Astrocyte (in vitro differentiated cells and primary cell): ENCODE data around the gene TMEM270. TPM values are rescaled to one million over a fixed set of nuclear protein-coding genes. Genes with fewer than 3 reads are reported as not detected.

Experiments used
- DNase-seq: peaks from one replicate; pipeline ENCODE4 v3.0.0-alpha.2; 2010; ENCODE audit warnings: low read depth
- FAIRE-seq: peaks from 2 replicates; lab custom pipeline; 2011; peaks lifted over from hg19 to GRCh38; lab: Jason Lieb, UNC
- H2AFZ ChIP-seq: 2 replicates; pipeline ENCODE4 v1.6.0; 2012; ENCODE audit warnings: low read depth, low read length, inconsistent platforms
- H3K27ac ChIP-seq: 2 replicates; pipeline ENCODE4 v1.5.1; 2011; ENCODE audit warnings: low read depth, low read length, inconsistent platforms
- H3K27me3 ChIP-seq: 2 replicates; pipeline ENCODE4 v1.6.0; 2011; ENCODE audit warnings: low read length, inconsistent platforms; ENCODE audit not compliant: insufficient read depth
- H3K36me3 ChIP-seq: 2 replicates; pipeline ENCODE4 v1.5.1; 2011; ENCODE audit warnings: low read length, inconsistent platforms; ENCODE audit not compliant: insufficient read depth
- H3K4me1 ChIP-seq: 2 replicates; pipeline ENCODE4 v1.5.1; 2011; ENCODE audit warnings: low read length, inconsistent platforms; ENCODE audit not compliant: insufficient read depth
- H3K4me2 ChIP-seq: 2 replicates; pipeline ENCODE4 v1.6.0; 2012; ENCODE audit warnings: low read length, inconsistent platforms
- H3K4me3 ChIP-seq: 2 replicates; pipeline ENCODE4 v1.5.1; 2011; ENCODE audit warnings: low read depth, mild to moderate bottlenecking, low read length, inconsistent platforms; ENCODE audit not compliant: insufficient read depth
- H3K79me2 ChIP-seq: 2 replicates; pipeline ENCODE4 v1.6.0; 2012; ENCODE audit warnings: mild to moderate bottlenecking, low read length, inconsistent platforms; ENCODE audit not compliant: insufficient read depth
- H3K9ac ChIP-seq: 2 replicates; pipeline ENCODE4 v1.6.0; 2012; ENCODE audit warnings: mild to moderate bottlenecking, low read length, inconsistent platforms
- H3K9me3 ChIP-seq: 2 replicates; pipeline ENCODE4 v1.5.1; 2012; ENCODE audit warnings: low read depth, mild to moderate bottlenecking, low read length, inconsistent platforms; ENCODE audit not compliant: insufficient read depth
- H4K20me1 ChIP-seq: 2 replicates; pipeline ENCODE4 v1.6.0; 2012; ENCODE audit warnings: low read length, inconsistent platforms; ENCODE audit not compliant: insufficient read depth
- H3K27ac Mint-ChIP-seq: one replicate; pipeline ENCODE4 v1.8.0; 2021; ENCODE audit warnings: mild to moderate bottlenecking, mixed read lengths; ENCODE audit not compliant: unreplicated experiment
- H3K27me3 Mint-ChIP-seq: one replicate; pipeline ENCODE4 v1.8.0; 2021; ENCODE audit warnings: low read depth, mixed read lengths; ENCODE audit not compliant: unreplicated experiment
- H3K36me3 Mint-ChIP-seq: one replicate; pipeline ENCODE4 v1.8.0; 2021; ENCODE audit warnings: low read depth, mixed read lengths; ENCODE audit not compliant: unreplicated experiment
- H3K4me1 Mint-ChIP-seq: one replicate; pipeline ENCODE4 v1.8.0; 2021; ENCODE audit warnings: low read depth, mixed read lengths; ENCODE audit not compliant: unreplicated experiment
- H3K4me3 Mint-ChIP-seq: one replicate; pipeline ENCODE4 v1.8.0; 2021; ENCODE audit warnings: mild to moderate bottlenecking, moderate library complexity, mixed read lengths; ENCODE audit not compliant: unreplicated experiment
- H3K9me3 Mint-ChIP-seq: one replicate; pipeline ENCODE4 v1.8.0; 2021; ENCODE audit warnings: mild to moderate bottlenecking, mixed read lengths; ENCODE audit not compliant: unreplicated experiment
- EZH2 ChIP-seq: IDR thresholded peaks from 2 replicates; pipeline ENCODE4 v1.6.1; 2012; ENCODE audit warnings: mild to moderate bottlenecking, low read length, inconsistent platforms; ENCODE audit not compliant: insufficient read depth
- total RNA-seq: library from RNA; stranded (reverse); gene quantifications from 2 replicates; pipeline ENCODE4 v1.2.1, GENCODE V29; 2021
- TF ChIP-seq, protein P1 (sequence below): IDR thresholded peaks from 2 replicates; pipeline ENCODE4 v1.5.1; 2011; ENCODE audit warnings: low read depth, mild to moderate bottlenecking, inconsistent platforms, low read length, moderate library complexity; ENCODE audit not compliant: insufficient read depth

The TMEM270 gene
- total RNA-seq, 1 donor from 2014 or later, result not detected

- DNase-seq, result no peak
- H3K36me3 Mint-ChIP-seq, result no peaks in the 10 kb centered on the region
- Histone ChIP-seq H3K27ac (no peak overlapping the region), H2AFZ (no peak overlapping the region), H3K9me3 (no peaks in the 10 kb centered on the region), H4K20me1 (no peaks in the 10 kb centered on the region), H3K79me2 (no peaks in the 10 kb centered on the region), H3K4me1 (peaks cover 12% of the 10 kb centered on the region), H3K4me3 (no peak overlapping the region), H3K9ac (no peak overlapping the region), H3K4me2 (no peak overlapping the region), H3K36me3 (no peaks in the 10 kb centered on the region), H3K27me3 (no peaks in the 10 kb centered on the region)
- no peak overlapping the region for H3K4me3 Mint-ChIP-seq
- no peak for FAIRE-seq
- peaks cover 34% of the 10 kb centered on the region for H3K4me1 Mint-ChIP-seq
- no peaks in the 10 kb centered on the region for H3K27me3 Mint-ChIP-seq
- TF ChIP-seq EZH2, result no peak
- TF ChIP-seq, protein P1, sequence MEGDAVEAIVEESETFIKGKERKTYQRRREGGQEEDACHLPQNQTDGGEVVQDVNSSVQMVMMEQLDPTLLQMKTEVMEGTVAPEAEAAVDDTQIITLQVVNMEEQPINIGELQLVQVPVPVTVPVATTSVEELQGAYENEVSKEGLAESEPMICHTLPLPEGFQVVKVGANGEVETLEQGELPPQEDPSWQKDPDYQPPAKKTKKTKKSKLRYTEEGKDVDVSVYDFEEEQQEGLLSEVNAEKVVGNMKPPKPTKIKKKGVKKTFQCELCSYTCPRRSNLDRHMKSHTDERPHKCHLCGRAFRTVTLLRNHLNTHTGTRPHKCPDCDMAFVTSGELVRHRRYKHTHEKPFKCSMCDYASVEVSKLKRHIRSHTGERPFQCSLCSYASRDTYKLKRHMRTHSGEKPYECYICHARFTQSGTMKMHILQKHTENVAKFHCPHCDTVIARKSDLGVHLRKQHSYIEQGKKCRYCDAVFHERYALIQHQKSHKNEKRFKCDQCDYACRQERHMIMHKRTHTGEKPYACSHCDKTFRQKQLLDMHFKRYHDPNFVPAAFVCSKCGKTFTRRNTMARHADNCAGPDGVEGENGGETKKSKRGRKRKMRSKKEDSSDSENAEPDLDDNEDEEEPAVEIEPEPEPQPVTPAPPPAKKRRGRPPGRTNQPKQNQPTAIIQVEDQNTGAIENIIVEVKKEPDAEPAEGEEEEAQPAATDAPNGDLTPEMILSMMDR, result no peak
- H3K9me3 Mint-ChIP-seq, result no peaks in the 10 kb centered on the region
- H3K27ac Mint-ChIP-seq, result no peak overlapping the region
Observed at GRCh38 chr7:73829505-73829904, 31.5 kb upstream of the TMEM270 start.

DNA sequence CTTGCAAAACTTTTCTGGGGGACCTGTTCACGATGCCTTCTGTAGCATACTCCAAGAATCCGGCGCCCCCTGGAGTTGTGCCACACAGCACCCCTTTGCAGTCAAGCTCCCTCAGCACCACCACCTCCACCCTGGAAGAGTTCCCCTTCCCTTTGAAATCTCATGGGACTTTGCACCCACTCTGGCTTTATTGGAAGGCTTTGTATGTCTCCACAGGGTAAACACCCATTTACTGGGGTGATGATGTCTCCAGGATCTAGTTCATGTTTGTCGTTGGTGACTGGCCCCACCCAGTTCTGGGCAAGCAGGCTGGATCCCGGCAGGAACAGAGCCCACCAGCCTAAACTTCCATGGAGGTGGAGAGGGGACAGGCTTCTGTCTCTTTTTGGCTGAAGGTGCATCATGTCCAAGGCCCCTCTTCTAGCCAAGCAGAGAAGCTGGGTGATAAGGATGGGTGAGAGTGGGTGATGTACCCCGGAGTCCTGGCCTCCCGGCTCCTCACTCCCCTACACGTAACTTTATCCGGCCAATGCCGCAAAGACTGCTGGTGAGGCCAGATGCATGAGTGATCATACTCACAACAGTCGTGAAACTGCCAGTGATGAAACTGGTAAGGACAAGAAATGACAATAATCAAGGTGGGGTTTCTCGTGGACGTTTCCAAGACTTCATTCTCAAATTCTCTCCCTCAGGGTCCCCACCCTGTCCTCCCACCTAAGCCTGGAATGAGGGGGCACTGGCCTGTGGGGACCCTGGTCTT, 30.9 kb upstream of the TMEM270 start:
- Histone ChIP-seq H4K20me1 (no peaks in the 10 kb centered on the region), H3K27me3 (no peaks in the 10 kb centered on the region), H2AFZ (no peak overlapping the region), H3K9me3 (no peaks in the 10 kb centered on the region), H3K4me2 (no peak overlapping the region), H3K9ac (no peak overlapping the region), H3K4me3 (no peak overlapping the region), H3K27ac (no peak overlapping the region), H3K79me2 (no peaks in the 10 kb centered on the region), H3K4me1 (peaks cover 12% of the 10 kb centered on the region), H3K36me3 (no peaks in the 10 kb centered on the region)
- peaks cover 34% of the 10 kb centered on the region for H3K4me1 Mint-ChIP-seq
- no peaks in the 10 kb centered on the region for H3K36me3 Mint-ChIP-seq
- H3K4me3 Mint-ChIP-seq, result no peak overlapping the region
- H3K27me3 Mint-ChIP-seq, result no peaks in the 10 kb centered on the region
- no peaks in the 10 kb centered on the region for H3K9me3 Mint-ChIP-seq
- TF ChIP-seq, protein P1, result no peak
- no peak for TF ChIP-seq EZH2
- no peak overlapping the region for H3K27ac Mint-ChIP-seq
- no peak for FAIRE-seq
- DNase-seq, result no peak
